Hepatocyte (in vitro differentiated cells): ENCODE results near the gene KLHL18. TPM values are rescaled to one million over a fixed set of nuclear protein-coding genes. Genes with fewer than 3 reads are reported as not detected.
"Not testable (repeated sequence)": the region's sequence is repeated elsewhere in the genome, so short reads cannot be mapped to it uniquely, and the experiment has no call there.

Experiments
- DNase-seq: peaks from one replicate; pipeline ENCODE4 v3.0.0-alpha.2; 2016; ENCODE audit warnings: low spot score
- H2AFZ ChIP-seq: fragments of 200-600 bp; sonication (generic); 2 replicates; pipeline ENCODE4 v1.6.0; 2016; ENCODE audit warnings: antibody characterized with exemption, mild to moderate bottlenecking
- H3K27ac ChIP-seq: fragments of 200-600 bp; sonication (generic); 2 replicates; pipeline ENCODE4 v1.5.1; 2016; ENCODE audit warnings: mild to moderate bottlenecking
- H3K27me3 ChIP-seq: fragments of 200-600 bp; sonication (generic); 2 replicates; pipeline ENCODE4 v1.6.1; 2016
- H3K36me3 ChIP-seq: fragments of 200-600 bp; sonication (generic); replicated peaks from 2 replicates; pipeline ENCODE4 v1.5.1; 2016; ENCODE audit warnings: low read depth; ENCODE audit not compliant: insufficient read depth
- H3K4me1 ChIP-seq: fragments of 200-600 bp; sonication (generic); 2 replicates; pipeline ENCODE4 v1.5.1; 2016; ENCODE audit warnings: mild to moderate bottlenecking, moderate library complexity; ENCODE audit not compliant: insufficient read depth
- H3K4me2 ChIP-seq: fragments of 200-600 bp; sonication (generic); 2 replicates; pipeline ENCODE4 v1.6.0; 2016
- H3K4me3 ChIP-seq: fragments of 200-600 bp; sonication (generic); 2 replicates; pipeline ENCODE4 v1.5.1; 2016; ENCODE audit warnings: mild to moderate bottlenecking
- H3K79me2 ChIP-seq: fragments of 200-600 bp; sonication (generic); 2 replicates; pipeline ENCODE4 v1.6.0; 2017; ENCODE audit warnings: mild to moderate bottlenecking
- H3K9me2 ChIP-seq: fragments of 200-600 bp; sonication (generic); replicated peaks from 2 replicates; pipeline ENCODE4 v1.6.0; 2017; ENCODE audit warnings: mild to moderate bottlenecking; ENCODE audit not compliant: insufficient read depth
- H3K9me3 ChIP-seq: fragments of 200-600 bp; sonication (generic); 2 replicates; pipeline ENCODE4 v1.5.1; 2016; ENCODE audit warnings: low read depth, mild to moderate bottlenecking
- H4K20me1 ChIP-seq: fragments of 200-600 bp; sonication (generic); 2 replicates; pipeline ENCODE4 v1.6.0; 2016; ENCODE audit warnings: mild to moderate bottlenecking; ENCODE audit not compliant: insufficient read depth, poor library complexity, severe bottlenecking
- EZH2 ChIP-seq: fragments of 200-600 bp; sonication (generic); IDR thresholded peaks from 2 replicates; pipeline ENCODE4 v1.6.1; 2016; ENCODE audit warnings: antibody characterized with exemption, mild to moderate bottlenecking, borderline replicate concordance
- EZH2phosphoT487 ChIP-seq: fragments of 200-600 bp; sonication (generic); IDR thresholded peaks from one replicate; pipeline ENCODE4 v1.6.1; 2018; ENCODE audit warnings: antibody characterized with exemption, mild to moderate bottlenecking, low read depth, moderate library complexity; ENCODE audit not compliant: unreplicated experiment, severe bottlenecking
- WGBS: methylation state at CpG from one replicate; pipeline ENCODE4 v1.1.6; 2016; ENCODE audit warnings: low lambda C conversion rate; ENCODE audit errors: missing lambda C conversion rate; 5-methylcytosine and 5-hydroxymethylcytosine counted together
- polyA plus RNA-seq: library from polyadenylated mRNA; unstranded; fragments of >200 nt; fragmentation: Nextera tagmentation; extraction: Ambion mirVana; gene quantifications from 2 replicates; pipeline ENCODE4 v1.2.1, GENCODE V29; 2016
- total RNA-seq: library from RNA; depleted of rRNA; stranded (reverse); fragments of >200 nt; gene quantifications from 2 replicates; pipeline ENCODE4 v1.2.3, GENCODE V29; 2014
- TF ChIP-seq, protein P1 (sequence below): fragments of 200-600 bp; sonication (generic); IDR thresholded peaks from 2 replicates; pipeline ENCODE4 v1.5.1; 2016; ENCODE audit warnings: antibody characterized with exemption, mild to moderate bottlenecking; ENCODE audit not compliant: poor library complexity

KLHL18 gene
- total and polyA plus RNA-seq, 2 experiments from 2014 or later: 11.6 to 13.6 TPM

DNA sequence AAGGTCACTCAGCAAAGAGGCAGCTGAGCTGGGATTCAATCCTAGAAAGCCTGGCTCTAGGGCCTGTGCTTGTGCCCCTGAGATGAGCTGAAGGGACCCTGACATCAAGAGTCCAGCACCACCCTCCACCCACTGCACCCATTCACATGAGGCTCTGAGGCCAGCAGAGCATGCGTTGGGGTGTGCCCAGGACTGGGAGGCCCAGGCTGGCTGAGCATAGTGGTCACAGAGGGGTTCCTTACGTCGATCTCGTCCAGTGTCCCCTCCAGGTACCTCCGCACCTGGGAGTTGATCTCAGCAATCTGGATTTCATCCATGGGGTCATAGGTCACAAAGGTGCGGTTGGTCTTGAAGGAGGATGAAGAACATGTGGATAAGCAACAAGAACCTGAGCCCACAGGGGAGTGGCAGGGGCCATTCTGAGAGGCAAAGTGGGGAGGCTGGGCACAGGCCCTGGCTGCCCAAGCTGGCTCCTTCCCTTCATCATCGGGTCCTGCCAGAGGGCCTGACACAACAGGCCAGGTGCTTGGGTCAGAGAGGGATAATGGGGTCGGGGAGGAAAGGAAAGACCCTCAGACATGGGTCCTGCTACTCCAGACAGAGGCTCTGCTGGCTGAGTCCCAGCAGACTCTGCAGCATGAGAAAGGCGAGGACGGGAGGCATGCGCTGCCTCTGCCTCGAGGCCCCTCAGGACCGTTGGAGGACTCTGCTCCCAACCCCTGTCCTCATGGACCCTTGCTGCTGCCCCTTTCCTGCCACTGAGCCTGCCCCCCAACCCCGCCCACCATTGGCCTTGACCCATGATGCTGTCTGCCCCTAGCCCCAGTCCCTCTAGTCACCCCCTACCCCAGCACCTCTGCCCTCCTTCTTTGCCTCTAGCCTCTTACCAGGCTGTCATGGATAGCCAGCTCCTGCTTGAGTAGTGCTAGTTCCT lies 35.3 kb upstream of the KLHL18 start:
- Histone ChIP-seq H4K20me1 (no peaks in the 10 kb centered on the region), H3K4me1 (no peaks in the 10 kb centered on the region), H3K27ac (no peak overlapping the region), H3K9me3 (no peaks in the 10 kb centered on the region), H3K4me3 (no peak overlapping the region), H2AFZ (no peak overlapping the region), H3K4me2 (no peak overlapping the region), H3K27me3 (no peaks in the 10 kb centered on the region), H3K9me2 (no peaks in the 10 kb centered on the region), H3K36me3 (no peaks in the 10 kb centered on the region), H3K79me2 (no peaks in the 10 kb centered on the region)
- no peak for TF ChIP-seq EZH2
- TF ChIP-seq, protein P1, sequence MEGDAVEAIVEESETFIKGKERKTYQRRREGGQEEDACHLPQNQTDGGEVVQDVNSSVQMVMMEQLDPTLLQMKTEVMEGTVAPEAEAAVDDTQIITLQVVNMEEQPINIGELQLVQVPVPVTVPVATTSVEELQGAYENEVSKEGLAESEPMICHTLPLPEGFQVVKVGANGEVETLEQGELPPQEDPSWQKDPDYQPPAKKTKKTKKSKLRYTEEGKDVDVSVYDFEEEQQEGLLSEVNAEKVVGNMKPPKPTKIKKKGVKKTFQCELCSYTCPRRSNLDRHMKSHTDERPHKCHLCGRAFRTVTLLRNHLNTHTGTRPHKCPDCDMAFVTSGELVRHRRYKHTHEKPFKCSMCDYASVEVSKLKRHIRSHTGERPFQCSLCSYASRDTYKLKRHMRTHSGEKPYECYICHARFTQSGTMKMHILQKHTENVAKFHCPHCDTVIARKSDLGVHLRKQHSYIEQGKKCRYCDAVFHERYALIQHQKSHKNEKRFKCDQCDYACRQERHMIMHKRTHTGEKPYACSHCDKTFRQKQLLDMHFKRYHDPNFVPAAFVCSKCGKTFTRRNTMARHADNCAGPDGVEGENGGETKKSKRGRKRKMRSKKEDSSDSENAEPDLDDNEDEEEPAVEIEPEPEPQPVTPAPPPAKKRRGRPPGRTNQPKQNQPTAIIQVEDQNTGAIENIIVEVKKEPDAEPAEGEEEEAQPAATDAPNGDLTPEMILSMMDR: no peak
- TF ChIP-seq EZH2phosphoT487: no peak
- 90% methylated on average over 14 of the region's 14 CpGs for WGBS
- DNase-seq: no peak

DNA sequence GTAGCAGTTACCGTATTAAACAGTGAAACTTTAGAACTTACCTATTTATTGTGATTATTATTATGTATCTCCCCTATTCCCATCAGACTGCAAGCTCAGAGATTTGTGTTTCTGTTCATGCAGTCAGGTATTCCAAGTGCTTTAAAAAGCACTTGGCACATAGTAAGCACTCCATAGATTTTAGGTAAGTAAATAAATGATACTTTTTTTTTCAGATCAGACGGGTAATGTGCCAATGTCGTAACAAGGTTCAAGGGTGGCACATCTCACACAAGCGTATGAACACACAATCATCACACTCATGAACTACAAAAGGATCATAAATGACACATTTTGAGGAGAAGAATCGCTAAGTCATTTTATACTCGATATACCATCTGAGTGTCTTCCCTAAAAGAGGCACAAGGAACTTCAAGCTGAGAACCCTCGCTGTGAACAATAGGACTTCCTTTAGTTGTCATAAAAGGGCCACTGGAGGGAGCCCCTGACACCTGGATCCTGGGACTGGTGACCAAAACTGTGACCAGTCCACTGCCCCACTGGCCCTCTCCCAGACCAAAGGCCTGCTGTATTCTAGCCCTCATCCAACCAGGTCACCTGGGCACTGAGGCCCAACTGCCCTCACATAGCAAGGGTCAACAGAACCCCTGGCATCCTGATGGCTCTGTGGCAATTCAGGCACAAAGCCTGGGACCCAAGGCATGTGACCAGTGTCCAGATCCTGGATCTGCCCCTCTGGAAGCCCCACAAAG lies 32.3 kb upstream of the KLHL18 start:
- peak; percentile 29 for DNase-seq
- Histone ChIP-seq H3K4me3 (no peak overlapping the region), H3K4me1 (no peaks in the 10 kb centered on the region), H3K27ac (no peak overlapping the region), H2AFZ (no peak overlapping the region), H3K9me2 (no peaks in the 10 kb centered on the region), H4K20me1 (no peaks in the 10 kb centered on the region), H3K27me3 (no peaks in the 10 kb centered on the region), H3K79me2 (no peaks in the 10 kb centered on the region), H3K36me3 (no peaks in the 10 kb centered on the region), H3K4me2 (no peak overlapping the region), H3K9me3 (no peaks in the 10 kb centered on the region)
- TF ChIP-seq, protein P1: peak; percentile 24
- TF ChIP-seq EZH2phosphoT487 (no peak), EZH2 (no peak)
- 82% methylated on average over 7 of the region's 7 CpGs for WGBS

DNA sequence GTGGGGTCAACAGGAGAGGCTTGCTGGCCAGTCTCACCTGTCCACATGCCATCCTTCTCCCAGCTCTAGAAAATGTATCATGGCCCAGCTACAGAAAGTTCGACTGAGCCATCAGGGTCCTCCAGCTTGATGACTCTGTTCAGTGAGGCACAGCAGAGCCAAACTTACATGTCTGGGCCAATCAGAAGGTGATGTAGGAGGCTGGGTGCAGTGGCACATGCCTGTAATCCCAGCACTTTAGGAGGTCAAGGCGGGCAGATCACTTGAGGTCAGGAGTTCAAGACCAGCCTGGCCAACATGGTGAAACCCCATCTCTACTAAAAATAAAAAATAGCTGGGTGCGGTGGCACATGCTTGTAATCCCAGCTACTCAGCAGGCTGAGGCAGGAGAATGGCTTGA lies 31.7 kb upstream of the KLHL18 start:
- H3K9me2 ChIP-seq, H3K36me3 ChIP-seq, DNase-seq, H3K79me2 ChIP-seq, H2AFZ ChIP-seq, H3K27me3 ChIP-seq, H3K4me1 ChIP-seq, H3K27ac ChIP-seq, H3K4me3 ChIP-seq, H4K20me1 ChIP-seq, H3K9me3 ChIP-seq, H3K4me2 ChIP-seq: not testable (repeated sequence)
- 95% methylated on average over 3 of the region's 3 CpGs for WGBS

DNA sequence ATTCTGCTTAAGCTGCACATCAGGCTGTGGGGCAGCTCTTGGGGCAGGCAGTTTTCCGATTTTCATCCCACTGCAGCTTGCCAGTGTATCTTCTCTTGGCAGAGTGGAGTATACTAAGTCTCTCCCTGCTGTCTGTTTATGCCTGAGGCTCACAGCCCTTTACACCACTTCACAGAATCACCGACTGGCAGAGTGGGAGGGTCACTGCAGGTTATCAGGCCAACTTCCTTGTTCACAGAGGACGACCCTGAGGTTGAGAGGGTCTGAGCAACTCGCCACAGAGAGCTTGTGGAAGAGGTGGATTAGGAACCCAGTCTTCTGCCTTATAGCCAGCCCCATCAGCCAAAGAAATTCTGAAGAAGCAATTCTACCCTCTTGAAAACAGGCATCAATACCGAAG lies 31.1 kb upstream of the KLHL18 start:
- Histone ChIP-seq H3K9me2 (no peaks in the 10 kb centered on the region), H3K4me1 (no peaks in the 10 kb centered on the region), H3K9me3 (no peaks in the 10 kb centered on the region), H3K4me3 (no peak overlapping the region), H2AFZ (no peak overlapping the region), H3K27me3 (no peaks in the 10 kb centered on the region), H3K79me2 (no peaks in the 10 kb centered on the region), H3K36me3 (no peaks in the 10 kb centered on the region), H3K4me2 (no peak overlapping the region), H3K27ac (no peak overlapping the region), H4K20me1 (no peaks in the 10 kb centered on the region)
- WGBS: 44% methylated on average over 5 of the region's 5 CpGs
- no peak for DNase-seq
- TF ChIP-seq EZH2phosphoT487: no peak
- no peak for TF ChIP-seq EZH2
- TF ChIP-seq, protein P1: no peak

DNA sequence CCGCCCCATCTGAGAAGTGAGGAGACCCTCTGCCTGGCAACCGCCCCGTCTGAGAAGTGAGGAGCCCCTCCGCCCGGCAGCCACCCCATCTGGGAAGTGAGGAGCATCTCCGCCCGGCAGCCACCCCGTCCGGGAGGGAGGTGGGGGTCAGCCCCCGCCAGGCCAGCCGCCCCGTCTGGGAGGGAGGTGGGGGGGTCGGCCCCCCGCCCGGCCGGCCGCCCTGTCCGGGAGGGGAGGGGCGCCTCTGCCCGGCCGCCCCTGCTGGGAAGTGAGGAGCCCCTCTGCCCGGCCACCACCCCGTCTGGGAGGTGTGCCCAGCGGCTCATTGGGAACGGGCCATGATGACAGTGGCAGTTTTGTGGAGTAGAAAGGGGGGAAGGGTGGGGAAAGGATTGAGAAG lies 26.4 kb upstream of the KLHL18 start:
- not testable (repeated sequence) for DNase-seq, H4K20me1 ChIP-seq, H3K4me2 ChIP-seq, H3K27ac ChIP-seq, H3K79me2 ChIP-seq, H3K9me3 ChIP-seq, H2AFZ ChIP-seq, H3K4me3 ChIP-seq, H3K4me1 ChIP-seq, H3K36me3 ChIP-seq, H3K9me2 ChIP-seq, H3K27me3 ChIP-seq
- 88% methylated on average over 4 of the region's 25 CpGs for WGBS
